AG04450 (cell line): Measurements from ENCODE around the gene MRGPRX4. TPM values are rescaled to one million over a fixed set of nuclear protein-coding genes. Genes with fewer than 3 reads are reported as not detected.
"Not testable (repeated sequence)": the region's sequence is repeated elsewhere in the genome, so short reads cannot be mapped to it uniquely, and the experiment has no call there.

ENCODE experiments used
- CTCF ChIA-PET: fragments of 300-600, 350-600 bp; formaldehyde crosslinking; extraction: SDS; loops from one replicate; lab custom pipeline; 2022; ENCODE audit warnings: antibody characterized with exemption, inconsistent platforms; lab: Charles Lee
- POLR2A ChIA-PET: fragments of 350-600 bp; formaldehyde crosslinking; extraction: SDS; loops from one replicate; lab custom pipeline; 2021; ENCODE audit warnings: antibody characterized with exemption, inconsistent platforms; lab: Yijun Ruan, JAX
- DNase-seq: peaks from one replicate; pipeline ENCODE4 v3.0.0-alpha.2; 2011; ENCODE audit warnings: low read depth, low spot score
- H3K27ac ChIP-seq: one replicate; pipeline ENCODE4 v1.5.1; 2012; ENCODE audit warnings: low read depth, low read length, control low read depth
- H3K27me3 ChIP-seq: one replicate; pipeline ENCODE4 v1.6.0; 2012; ENCODE audit warnings: low read length; ENCODE audit not compliant: control insufficient read depth, insufficient read depth
- H3K4me3 ChIP-seq: 2 replicates; pipeline ENCODE4 v1.5.1; 2011; ENCODE audit warnings: mild to moderate bottlenecking, low read depth, low read length, control low read depth
- H3K9me3 ChIP-seq: 2 replicates; pipeline ENCODE4 v1.5.1; 2012; ENCODE audit warnings: low read length; ENCODE audit not compliant: control insufficient read depth, insufficient read depth
- polyA minus RNA-seq: library from RNA; depleted of rRNA, polyadenylated mRNA; stranded (reverse); fragments of >200 nt; gene quantifications from 2 replicates; pipeline ENCODE4 v1.2.3, GENCODE V29; 2011; rRNA and poly(A)+ RNA removed
- polyA plus RNA-seq: library from polyadenylated mRNA; depleted of rRNA; stranded (reverse); fragments of >200 nt; gene quantifications from 2 replicates; pipeline ENCODE4 v1.2.3, GENCODE V29; 2011; rRNA removed
- TF ChIP-seq, protein P1 (sequence below): IDR thresholded peaks from 2 replicates; pipeline ENCODE4 v1.5.1; 2011; ENCODE audit warnings: low read depth, low read length, control low read depth, inconsistent platforms

MRGPRX4 gene
- polyA plus RNA-seq (not detected in 2 replicates), polyA minus RNA-seq (not detected in 2 replicates)

DNA sequence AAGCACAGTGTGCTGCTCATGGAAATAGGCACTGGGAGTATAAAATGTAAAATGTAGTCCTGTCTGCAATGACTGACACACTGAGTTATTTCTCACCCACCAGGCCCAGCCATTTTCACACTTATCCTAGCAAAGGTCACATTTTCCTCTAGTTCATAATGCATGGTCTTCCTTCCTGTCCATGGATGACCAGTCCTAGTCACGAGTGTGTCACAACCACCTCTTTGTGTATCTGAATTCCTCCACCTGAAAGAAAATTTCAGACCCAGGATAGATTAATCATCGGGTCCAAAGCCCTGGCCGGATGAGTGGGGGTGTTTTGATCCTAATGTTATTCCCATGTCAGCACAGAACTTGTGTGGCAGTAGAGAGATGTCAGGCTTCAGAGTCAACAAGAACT is at the start of gene MRGPRX4:
Gene MRGPRX4, plus strand, starts transcription at position 172 of the 400 bp plus-strand sequence. CDS start 420 bp downstream, outside the sequence.
- TF ChIP-seq, protein P1, sequence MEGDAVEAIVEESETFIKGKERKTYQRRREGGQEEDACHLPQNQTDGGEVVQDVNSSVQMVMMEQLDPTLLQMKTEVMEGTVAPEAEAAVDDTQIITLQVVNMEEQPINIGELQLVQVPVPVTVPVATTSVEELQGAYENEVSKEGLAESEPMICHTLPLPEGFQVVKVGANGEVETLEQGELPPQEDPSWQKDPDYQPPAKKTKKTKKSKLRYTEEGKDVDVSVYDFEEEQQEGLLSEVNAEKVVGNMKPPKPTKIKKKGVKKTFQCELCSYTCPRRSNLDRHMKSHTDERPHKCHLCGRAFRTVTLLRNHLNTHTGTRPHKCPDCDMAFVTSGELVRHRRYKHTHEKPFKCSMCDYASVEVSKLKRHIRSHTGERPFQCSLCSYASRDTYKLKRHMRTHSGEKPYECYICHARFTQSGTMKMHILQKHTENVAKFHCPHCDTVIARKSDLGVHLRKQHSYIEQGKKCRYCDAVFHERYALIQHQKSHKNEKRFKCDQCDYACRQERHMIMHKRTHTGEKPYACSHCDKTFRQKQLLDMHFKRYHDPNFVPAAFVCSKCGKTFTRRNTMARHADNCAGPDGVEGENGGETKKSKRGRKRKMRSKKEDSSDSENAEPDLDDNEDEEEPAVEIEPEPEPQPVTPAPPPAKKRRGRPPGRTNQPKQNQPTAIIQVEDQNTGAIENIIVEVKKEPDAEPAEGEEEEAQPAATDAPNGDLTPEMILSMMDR: no peak
- CTCF ChIA-PET: interaction anchor here (1.0 kb wide), 1 partner anchor 71 kb away, joined by 3 read pairs; no protein-coding TSS in a partner anchor
- H3K4me3 ChIP-seq: no peak within 1 kb of the TSS
- POLR2A ChIA-PET: no interaction called here
- no peaks in the 10 kb centered on the region for H3K27me3 ChIP-seq
- DNase-seq: no peak
- H3K27ac ChIP-seq: no peak within 1 kb of the TSS
- no peaks in the 10 kb centered on the region for H3K9me3 ChIP-seq

GRCh38 chr11:18131115-18131514 is 41.5 kb upstream of the MRGPRX4 start:
- POLR2A ChIA-PET, H3K27me3 ChIP-seq, H3K9me3 ChIP-seq, H3K27ac ChIP-seq, DNase-seq, CTCF ChIA-PET, H3K4me3 ChIP-seq: not testable (repeated sequence)

GRCh38 chr11:18132341-18132740 is 40.3 kb upstream of the MRGPRX4 start, which contains the start of gene MRGPRX3:
Gene MRGPRX3, plus strand, starts transcription at chr11:18132571. Its CDS starts 4,632 bp downstream, at chr11:18137203.
- Histone ChIP-seq H3K9me3 (no peaks in the 10 kb centered on the region), H3K27me3 (no peaks in the 10 kb centered on the region), H3K27ac (no peak within 1 kb of the TSS), H3K4me3 (no peak within 1 kb of the TSS)
- ChIA-PET CTCF (no interaction called here), POLR2A (no interaction called here)
- DNase-seq: no peak
- TF ChIP-seq, protein P1: no peak

DNA sequence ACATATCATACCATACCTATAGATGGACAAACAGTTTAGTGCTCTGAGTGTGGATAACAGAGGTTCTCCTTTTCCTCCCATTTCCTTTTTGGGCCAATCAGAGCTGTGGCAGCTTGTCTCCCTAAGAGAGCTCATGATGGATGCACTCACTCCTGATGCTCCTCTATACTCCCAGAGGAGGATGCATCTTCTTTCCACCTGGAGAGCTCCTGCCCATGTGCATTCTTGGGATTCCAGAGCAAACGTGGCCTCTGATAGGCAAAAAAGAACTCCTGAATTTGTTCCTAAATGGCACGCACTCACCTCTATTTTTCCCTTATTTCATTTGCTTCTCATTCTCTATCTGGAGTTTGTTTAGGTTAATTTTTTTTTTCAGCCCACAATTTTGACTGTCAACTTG is 37.3 kb upstream of the MRGPRX4 start:
- no peak overlapping the region for H3K4me3 ChIP-seq
- no peaks in the 10 kb centered on the region for H3K27me3 ChIP-seq
- no peak overlapping the region for H3K27ac ChIP-seq
- H3K9me3 ChIP-seq: no peaks in the 10 kb centered on the region
- POLR2A ChIA-PET: no interaction called here
- DNase-seq: no peak
- CTCF ChIA-PET: no interaction called here
- TF ChIP-seq, protein P1: no peak

GRCh38 chr11:18137186-18137800 is 35.3 kb upstream of the MRGPRX4 start:
- TF ChIP-seq, protein P1: no peak
- Histone ChIP-seq H3K27me3 (no peaks in the 10 kb centered on the region), H3K9me3 (no peaks in the 10 kb centered on the region), H3K4me3 (no peak overlapping the region), H3K27ac (no peak overlapping the region)
- CTCF ChIA-PET: no interaction called here
- no peak for DNase-seq
- POLR2A ChIA-PET: interaction anchor here (0.6 kb wide), 1 partner anchor 46 kb away, joined by 3 read pairs; no protein-coding TSS in a partner anchor
